Nephron progenitor cell (in vitro differentiated cells): Measurements from ENCODE around the gene CHCHD2.
A peak's percentile ranks its signal among the peaks of the same experiment; 100 is the strongest.
"Not testable (repeated sequence)": the region's sequence is repeated elsewhere in the genome, so short reads cannot be mapped to it uniquely, and the experiment has no call there.

Experiments used
- DNase-seq: peaks from one replicate; pipeline ENCODE4 v3.0.0; 2021
- H3K27ac Mint-ChIP-seq: 2 replicates; pipeline ENCODE4 v1.8.0; 2021; ENCODE audit warnings: mild to moderate bottlenecking, moderate library complexity, mixed read lengths
- H3K27me3 Mint-ChIP-seq: 2 replicates; pipeline ENCODE4 v1.8.0; 2021; ENCODE audit warnings: mild to moderate bottlenecking, low read depth, mixed read lengths; ENCODE audit not compliant: poor library complexity
- H3K36me3 Mint-ChIP-seq: 2 replicates; pipeline ENCODE4 v1.8.0; 2021; ENCODE audit warnings: low read depth, mixed read lengths
- H3K4me1 Mint-ChIP-seq: 2 replicates; pipeline ENCODE4 v1.8.0; 2021; ENCODE audit warnings: mixed read lengths
- H3K4me3 Mint-ChIP-seq: 2 replicates; pipeline ENCODE4 v1.8.0; 2021; ENCODE audit warnings: mild to moderate bottlenecking, moderate library complexity, mixed read lengths
- H3K9me3 Mint-ChIP-seq: 2 replicates; pipeline ENCODE4 v1.8.0; 2021; ENCODE audit warnings: mild to moderate bottlenecking, moderate library complexity, mixed read lengths
- CTCF ChIP-seq: fragments of 200-600 bp; sonication (generic); IDR thresholded peaks from 2 replicates; pipeline ENCODE4 v1.5.0; 2021; ENCODE audit warnings: antibody characterized with exemption

CHCHD2 gene, protein sequence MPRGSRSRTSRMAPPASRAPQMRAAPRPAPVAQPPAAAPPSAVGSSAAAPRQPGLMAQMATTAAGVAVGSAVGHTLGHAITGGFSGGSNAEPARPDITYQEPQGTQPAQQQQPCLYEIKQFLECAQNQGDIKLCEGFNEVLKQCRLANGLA

DNA sequence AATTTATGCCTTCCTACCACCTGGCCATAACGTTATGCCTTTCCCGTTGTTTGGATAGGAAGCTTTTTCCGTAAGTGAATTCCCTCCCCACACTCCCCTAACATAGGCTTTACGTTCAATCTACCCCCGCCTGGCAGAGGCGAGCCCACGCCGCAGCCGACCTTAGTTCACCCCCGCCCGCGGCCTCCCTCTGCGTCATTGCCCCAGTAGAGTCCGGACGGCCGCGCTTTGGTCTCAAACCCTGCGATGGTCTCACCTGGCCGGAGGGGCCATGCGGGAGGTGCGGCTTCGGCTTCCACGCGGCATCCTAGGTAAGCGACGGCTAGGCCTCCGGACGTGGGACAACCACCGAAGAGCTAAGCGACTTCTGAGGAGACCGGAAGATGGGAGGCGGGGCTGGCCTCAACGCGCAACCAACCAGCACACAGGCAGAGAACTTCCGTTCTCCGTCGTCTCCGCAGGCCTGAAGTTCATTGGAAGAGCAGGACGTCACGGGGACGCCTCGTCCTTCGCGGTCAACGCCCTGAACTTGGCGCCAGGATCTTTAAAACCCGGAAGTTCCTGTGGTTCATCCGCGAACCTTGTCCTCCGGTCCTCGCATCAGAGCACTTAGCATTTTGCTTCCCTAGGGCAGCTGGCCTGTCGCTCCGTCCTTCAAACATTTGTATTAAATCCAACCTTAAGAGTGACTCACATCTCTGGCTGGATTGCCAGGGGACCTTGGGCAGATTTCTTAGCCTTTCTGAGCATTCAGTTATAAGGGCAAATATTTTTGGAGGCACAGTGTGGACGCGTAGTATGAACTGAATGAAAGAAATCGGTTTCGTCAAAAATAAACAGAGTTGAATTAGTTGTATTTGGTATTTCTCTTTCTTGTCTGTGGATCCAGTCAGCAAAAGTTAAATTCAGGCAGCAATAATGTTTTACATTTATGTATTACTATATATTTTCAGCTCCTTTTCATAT, at the start of gene CHCHD2:
TSS of gene CHCHD2 (minus strand) at position 369 of the 966 bp plus-strand sequence. CDS start at position 306, 63 bp downstream.
- peaks cover 23% of the 10 kb centered on the region for H3K27me3 Mint-ChIP-seq
- H3K27ac Mint-ChIP-seq: peak within 1 kb of the TSS; percentile 81
- peaks cover 22% of the 10 kb centered on the region for H3K36me3 Mint-ChIP-seq
- peaks cover 48% of the 10 kb centered on the region for H3K9me3 Mint-ChIP-seq
- no peak for TF ChIP-seq CTCF
- DNase-seq: peak; percentile 85
- peaks cover 19% of the 10 kb centered on the region for H3K4me1 Mint-ChIP-seq
- peak within 1 kb of the TSS; percentile 96 for H3K4me3 Mint-ChIP-seq

- not testable (repeated sequence) for H3K4me3 Mint-ChIP-seq, H3K36me3 Mint-ChIP-seq, H3K27me3 Mint-ChIP-seq, H3K4me1 Mint-ChIP-seq, DNase-seq, H3K27ac Mint-ChIP-seq
- H3K9me3 Mint-ChIP-seq: peaks cover 88% of the 10 kb centered on the region
Observed at GRCh38 chr7:56131062-56131461, 24.8 kb upstream of the CHCHD2 start.

GRCh38 chr7:56127241-56127975, 21.1 kb upstream of the CHCHD2 start:
- no peaks in the 10 kb centered on the region for H3K36me3 Mint-ChIP-seq
- H3K4me3 Mint-ChIP-seq: no peak overlapping the region
- no peak for TF ChIP-seq CTCF
- H3K27me3 Mint-ChIP-seq: no peaks in the 10 kb centered on the region
- peaks cover 84% of the 10 kb centered on the region for H3K9me3 Mint-ChIP-seq
- DNase-seq: no peak
- no peaks in the 10 kb centered on the region for H3K4me1 Mint-ChIP-seq
- H3K27ac Mint-ChIP-seq: no peak overlapping the region

- Mint-ChIP-seq H3K4me3 (no peak overlapping the region), H3K27me3 (no peaks in the 10 kb centered on the region), H3K27ac (no peak overlapping the region), H3K36me3 (no peaks in the 10 kb centered on the region), H3K9me3 (peaks cover 83% of the 10 kb centered on the region), H3K4me1 (no peaks in the 10 kb centered on the region)
- no peak for DNase-seq
- no peak for TF ChIP-seq CTCF
Observed at GRCh38 chr7:56125831-56126230, 19.6 kb upstream of the CHCHD2 start.

DNA sequence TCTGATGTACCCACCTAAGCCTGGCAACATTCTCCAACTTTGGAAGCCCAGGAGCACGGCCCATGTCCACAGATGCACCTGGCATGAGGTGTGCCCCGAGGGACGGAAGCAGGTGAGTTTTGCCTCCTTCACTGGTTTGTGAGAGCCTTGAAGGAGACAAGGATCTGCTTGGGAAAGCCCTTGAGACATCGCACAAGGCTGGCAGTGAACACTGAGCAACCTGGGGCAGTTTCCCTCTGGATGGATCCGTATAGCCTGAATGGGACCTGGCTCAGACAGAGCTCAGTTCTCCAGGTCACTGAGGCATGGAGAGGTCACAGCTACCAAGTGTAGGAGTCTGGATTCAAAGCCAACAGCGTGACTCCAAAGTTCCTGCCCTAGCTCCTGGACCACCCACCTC, 18.7 kb upstream of the CHCHD2 start:
- no peaks in the 10 kb centered on the region for H3K36me3 Mint-ChIP-seq
- no peak for TF ChIP-seq CTCF
- H3K27ac Mint-ChIP-seq: no peak overlapping the region
- H3K9me3 Mint-ChIP-seq: peaks cover 85% of the 10 kb centered on the region
- no peak for DNase-seq
- H3K27me3 Mint-ChIP-seq: no peaks in the 10 kb centered on the region
- no peak overlapping the region for H3K4me3 Mint-ChIP-seq
- H3K4me1 Mint-ChIP-seq: no peaks in the 10 kb centered on the region

DNA sequence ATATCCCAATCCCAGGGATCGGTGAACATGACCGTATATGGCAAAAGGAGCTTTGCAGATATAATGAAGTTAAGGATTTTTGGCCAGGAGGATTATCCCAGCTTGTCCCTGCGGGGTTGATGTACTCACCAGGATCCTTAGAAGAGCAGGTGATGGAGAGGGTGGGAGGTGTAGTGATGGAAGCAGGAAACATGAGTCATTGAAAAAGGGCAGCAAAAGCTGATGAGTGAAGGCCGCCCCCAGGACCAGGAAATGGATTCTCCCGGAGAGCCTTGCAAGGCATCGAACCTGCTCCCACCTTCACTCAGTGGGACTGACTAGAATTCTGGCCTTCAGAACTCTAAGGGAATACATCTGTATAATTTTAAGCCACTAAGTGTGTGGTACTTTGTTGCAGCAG, 15.2 kb upstream of the CHCHD2 start:
- Mint-ChIP-seq H3K27ac (no peak overlapping the region), H3K27me3 (no peaks in the 10 kb centered on the region), H3K4me3 (no peak overlapping the region), H3K36me3 (no peaks in the 10 kb centered on the region), H3K9me3 (peaks cover 76% of the 10 kb centered on the region), H3K4me1 (no peaks in the 10 kb centered on the region)
- no peak for TF ChIP-seq CTCF
- DNase-seq: no peak
